H9 (cell line): ENCODE measurements around the gene UTP15. TPM values are rescaled to one million over a fixed set of nuclear protein-coding genes. Genes with fewer than 3 reads are reported as not detected.

Source experiments
- DNase-seq: peaks from one replicate; pipeline ENCODE4 v3.0.0-alpha.2; 2017
- H2AFZ ChIP-seq: one replicate; pipeline ENCODE4 v1.6.1; 2013; ENCODE audit warnings: mild to moderate bottlenecking, low read length, control low read depth, moderate library complexity
- H2AK5ac ChIP-seq: 2 replicates; pipeline ENCODE4 v1.6.1; 2013; ENCODE audit warnings: low read length, control low read depth, mixed read lengths; ENCODE audit not compliant: insufficient read length
- H2BK120ac ChIP-seq: one replicate; pipeline ENCODE4 v1.6.1; 2013; ENCODE audit warnings: low read depth, mild to moderate bottlenecking, low read length, control low read depth, inconsistent platforms; ENCODE audit not compliant: poor library complexity, severe bottlenecking
- H2BK12ac ChIP-seq: 2 replicates; pipeline ENCODE4 v1.6.1; 2013; ENCODE audit warnings: low read length, control low read depth, mixed read lengths, low read depth; ENCODE audit not compliant: insufficient read length
- H2BK15ac ChIP-seq: 2 replicates; pipeline ENCODE4 v1.6.1; 2013; ENCODE audit warnings: low read depth, low read length, control low read depth
- H2BK20ac ChIP-seq: one replicate; pipeline ENCODE4 v1.6.1; 2013; ENCODE audit warnings: low read depth, mild to moderate bottlenecking, low read length, control low read depth, inconsistent platforms; ENCODE audit not compliant: poor library complexity, severe bottlenecking
- H2BK5ac ChIP-seq: 2 replicates; pipeline ENCODE4 v1.6.1; 2013; ENCODE audit warnings: low read length, control low read depth, mixed read lengths; ENCODE audit not compliant: insufficient read length
- H3K14ac ChIP-seq: 2 replicates; pipeline ENCODE4 v1.6.1; 2013; ENCODE audit warnings: low read length, control low read depth; ENCODE audit not compliant: insufficient read depth
- H3K18ac ChIP-seq: 2 replicates; pipeline ENCODE4 v1.6.1; 2013; ENCODE audit warnings: low read depth, mild to moderate bottlenecking, mixed read lengths, low read length, control low read depth; ENCODE audit not compliant: insufficient read length
- H3K23ac ChIP-seq: 2 replicates; pipeline ENCODE4 v1.6.1; 2013; ENCODE audit warnings: low read length, control low read depth, mixed read lengths, low read depth; ENCODE audit not compliant: insufficient read length
- H3K23me2 ChIP-seq: 2 replicates; pipeline ENCODE4 v1.6.1; 2013; ENCODE audit warnings: low read depth, mild to moderate bottlenecking, mixed read lengths, low read length, control low read depth; ENCODE audit not compliant: insufficient read length, poor library complexity, severe bottlenecking
- H3K27ac ChIP-seq: 2 replicates; pipeline ENCODE4 v1.5.1; 2013; ENCODE audit warnings: low read length, control low read depth, mixed read lengths, low read depth; ENCODE audit not compliant: insufficient read length
- H3K27me3 ChIP-seq: 2 replicates; pipeline ENCODE4 v1.6.1; 2013; ENCODE audit warnings: low read length, control low read depth, inconsistent platforms; ENCODE audit not compliant: insufficient read depth
- H3K4ac ChIP-seq: 2 replicates; pipeline ENCODE4 v1.6.1; 2013; ENCODE audit warnings: low read depth, mild to moderate bottlenecking, control low read depth, inconsistent platforms, low read length, moderate library complexity
- H3K4me1 ChIP-seq: 2 replicates; pipeline ENCODE4 v1.6.1; 2013; ENCODE audit warnings: low read length, control low read depth, inconsistent platforms; ENCODE audit not compliant: insufficient read depth
- H3K4me2 ChIP-seq: 2 replicates; pipeline ENCODE4 v1.6.1; 2013; ENCODE audit warnings: low read length, control low read depth, mixed read lengths; ENCODE audit not compliant: insufficient read length, insufficient read depth
- H3K56ac ChIP-seq: 2 replicates; pipeline ENCODE4 v1.6.1; 2013; ENCODE audit warnings: low read depth, mild to moderate bottlenecking, mixed read lengths, low read length, control low read depth; ENCODE audit not compliant: insufficient read length
- H3K79me1 ChIP-seq: 2 replicates; pipeline ENCODE4 v1.6.1; 2013; ENCODE audit warnings: low read depth, mild to moderate bottlenecking, moderate library complexity, low read length, control low read depth, inconsistent platforms; ENCODE audit not compliant: insufficient read depth, poor library complexity, severe bottlenecking
- H3K79me2 ChIP-seq: 2 replicates; pipeline ENCODE4 v1.6.1; 2013; ENCODE audit warnings: low read length, control low read depth, inconsistent platforms; ENCODE audit not compliant: insufficient read depth
- H3K9ac ChIP-seq: 2 replicates; pipeline ENCODE4 v1.6.1; 2013; ENCODE audit warnings: low read length, control low read depth, mixed read lengths; ENCODE audit not compliant: insufficient read length; ENCODE audit errors: extremely low read depth
- H3K9me3 ChIP-seq: one replicate; pipeline ENCODE4 v1.6.1; 2013; ENCODE audit warnings: low read depth, low read length, inconsistent platforms; ENCODE audit not compliant: control insufficient read depth
- H3T11ph ChIP-seq: one replicate; pipeline ENCODE4 v1.6.1; 2013; ENCODE audit warnings: mild to moderate bottlenecking, low read length, control low read depth, inconsistent platforms
- H4K20me1 ChIP-seq: one replicate; pipeline ENCODE4 v1.6.1; 2013; ENCODE audit not compliant: control insufficient read depth, insufficient read length, insufficient read depth
- H4K5ac ChIP-seq: 2 replicates; pipeline ENCODE4 v1.6.1; 2013; ENCODE audit warnings: low read depth, mild to moderate bottlenecking, mixed read lengths, low read length, control low read depth; ENCODE audit not compliant: insufficient read length
- H4K8ac ChIP-seq: replicated peaks from 2 replicates; pipeline ENCODE4 v1.6.1; 2013; ENCODE audit warnings: low read length, control low read depth, mixed read lengths, low read depth; ENCODE audit not compliant: insufficient read length
- H4K91ac ChIP-seq: 2 replicates; pipeline ENCODE4 v1.6.1; 2013; ENCODE audit warnings: low read depth, mild to moderate bottlenecking, moderate library complexity, mixed read lengths, low read length, control low read depth; ENCODE audit not compliant: insufficient read length
- H3K27ac Mint-ChIP-seq, 3 experiments: 2 replicates in 2 of 3; 3 replicates in 1 of 3; pipeline ENCODE4 v1.8.0; 2020 to 2021; ENCODE audit warnings: mixed read lengths in 3 of 3, mild to moderate bottlenecking in 1 of 3, moderate library complexity in 1 of 3
- H3K27me3 Mint-ChIP-seq: 2 replicates; pipeline ENCODE4 v1.8.0; 2021; ENCODE audit warnings: low read depth, mild to moderate bottlenecking, moderate library complexity, mixed read lengths
- H3K36me3 Mint-ChIP-seq, 3 experiments: 2 replicates in 2 of 3; 3 replicates in 1 of 3; pipeline ENCODE4 v1.8.0; 2020 to 2021; ENCODE audit warnings: low read depth in 3 of 3, mixed read lengths in 3 of 3; ENCODE audit not compliant: insufficient read depth in 1 of 3
- H3K4me1 Mint-ChIP-seq, 2 experiments: 2 replicates each; pipeline ENCODE4 v1.8.0; 2020; ENCODE audit warnings: mixed read lengths in 2 of 2
- H3K4me3 Mint-ChIP-seq, 2 experiments: 2 replicates in 1 of 2; 3 replicates in 1 of 2; pipeline ENCODE4 v1.8.0; 2020 to 2021; ENCODE audit warnings: mild to moderate bottlenecking in 2 of 2, mixed read lengths in 2 of 2, moderate library complexity in 1 of 2
- H3K9me3 Mint-ChIP-seq, 2 experiments: 2 replicates in 1 of 2; 3 replicates in 1 of 2; pipeline ENCODE4 v1.8.0; 2020; ENCODE audit warnings: mild to moderate bottlenecking in 2 of 2, mixed read lengths in 2 of 2, moderate library complexity in 1 of 2
- WGBS: extraction: QIAGEN DNeasy Blood & Tissue Kit; methylation state at CpG from one replicate; pipeline ENCODE4 v1.1.7; 2013; ENCODE audit warnings: missing lambda C conversion rate, low lambda C conversion rate, mixed read lengths; ENCODE audit not compliant: insufficient read length; ENCODE audit errors: extremely low coverage; 5-methylcytosine and 5-hydroxymethylcytosine counted together
- total RNA-seq: library from RNA; stranded (reverse); gene quantifications from 2 replicates; pipeline ENCODE4 v1.2.1, GENCODE V29; 2021
- TF ChIP-seq, protein P1 (sequence below): fragments of 200-600 bp; sonication (generic); conservative IDR thresholded peaks from 3 replicates; pipeline ENCODE4 v1.8.0; 2021; ENCODE audit warnings: antibody characterized with exemption, mild to moderate bottlenecking

UTP15 gene
- total RNA-seq, 1 experiment from 2014 or later: 43.5 TPM

DNA sequence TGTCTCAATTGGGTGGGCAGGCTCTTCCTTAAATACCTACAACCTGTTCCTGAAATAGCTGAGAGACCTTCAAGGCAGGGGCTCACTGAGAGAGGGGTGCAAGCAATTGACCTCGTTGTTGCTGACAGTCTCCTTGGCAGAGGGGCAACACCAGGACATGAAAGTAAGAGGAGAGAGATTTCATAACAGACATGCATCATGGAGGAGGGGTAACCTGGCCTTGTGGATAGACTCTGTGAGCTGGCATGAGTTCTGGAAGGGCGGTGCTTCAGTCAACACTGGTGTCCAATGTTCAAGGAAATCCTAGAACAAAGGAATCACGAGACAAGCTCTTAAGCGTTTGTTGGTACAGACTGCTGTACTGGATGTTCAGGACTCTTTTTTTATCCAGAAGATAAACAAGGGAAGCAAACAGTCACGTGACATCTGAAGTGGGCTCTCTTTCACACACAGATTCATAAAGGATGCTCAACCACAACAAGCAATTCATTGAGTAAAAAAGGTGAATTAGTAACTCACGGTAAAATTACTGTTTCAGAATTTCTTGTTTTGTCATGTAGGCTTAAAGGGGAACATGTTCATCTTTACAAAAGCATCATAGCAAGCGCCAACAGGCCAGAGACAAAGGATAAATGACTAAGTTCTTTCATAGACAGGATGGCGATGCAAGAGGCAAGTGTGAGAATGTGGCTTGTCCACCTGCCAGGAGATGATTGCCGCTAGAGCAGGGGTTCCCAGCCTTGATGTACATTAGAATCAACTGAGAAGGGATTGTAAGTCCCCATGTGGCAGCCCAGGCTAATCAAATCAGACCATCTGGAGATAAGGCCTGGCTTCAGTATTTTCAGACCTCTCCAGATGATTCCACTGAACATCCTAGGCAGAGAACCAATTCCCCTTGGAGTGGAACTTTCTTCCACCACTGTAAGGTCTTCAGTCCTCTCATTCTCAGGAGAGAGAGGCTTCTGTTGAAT, 20.8 kb upstream of the UTP15 start:
- Histone ChIP-seq H3K79me2 (no peaks in the 10 kb centered on the region), H3K4ac (no peak overlapping the region), H3K14ac (no peak overlapping the region), H3K56ac (no peak overlapping the region), H4K8ac (no peak overlapping the region), H3T11ph (no peak overlapping the region), H2BK5ac (no peak overlapping the region), H2AK5ac (no peak overlapping the region), H3K23me2 (no peaks in the 10 kb centered on the region), H2BK12ac (no peak overlapping the region), H2BK120ac (no peak overlapping the region), H3K23ac (no peak overlapping the region), H4K20me1 (no peaks in the 10 kb centered on the region), H3K9me3 (no peaks in the 10 kb centered on the region), H3K9ac (no peak overlapping the region), H3K4me1 (no peaks in the 10 kb centered on the region; the same call in 1 of the 2 replicates), H3K27me3 (no peaks in the 10 kb centered on the region; the same call in 1 of the 2 replicates), H2BK15ac (no peak overlapping the region), H3K79me1 (no peaks in the 10 kb centered on the region), H2AFZ (no peak overlapping the region), H4K91ac (no peak overlapping the region), H4K5ac (no peak overlapping the region), H3K4me2 (no peak overlapping the region), H3K27ac (no peak overlapping the region), H2BK20ac (no peak overlapping the region), H3K18ac (no peak overlapping the region)
- Mint-ChIP-seq H3K36me3 (no peaks in the 10 kb centered on the region), H3K4me1 (peaks cover 4 to 9% of the 10 kb centered on the region in 2 experiments; a peak in 3 of 4 replicates), H3K9me3 (no peaks in the 10 kb centered on the region), H3K27ac (no peak overlapping the region), H3K4me3 (no peak overlapping the region), H3K27me3 (peaks cover 7% of the 10 kb centered on the region)
- no peak for DNase-seq
- WGBS: no CpG with 5 or more reads among the region's 9 CpGs
- TF ChIP-seq, protein P1, sequence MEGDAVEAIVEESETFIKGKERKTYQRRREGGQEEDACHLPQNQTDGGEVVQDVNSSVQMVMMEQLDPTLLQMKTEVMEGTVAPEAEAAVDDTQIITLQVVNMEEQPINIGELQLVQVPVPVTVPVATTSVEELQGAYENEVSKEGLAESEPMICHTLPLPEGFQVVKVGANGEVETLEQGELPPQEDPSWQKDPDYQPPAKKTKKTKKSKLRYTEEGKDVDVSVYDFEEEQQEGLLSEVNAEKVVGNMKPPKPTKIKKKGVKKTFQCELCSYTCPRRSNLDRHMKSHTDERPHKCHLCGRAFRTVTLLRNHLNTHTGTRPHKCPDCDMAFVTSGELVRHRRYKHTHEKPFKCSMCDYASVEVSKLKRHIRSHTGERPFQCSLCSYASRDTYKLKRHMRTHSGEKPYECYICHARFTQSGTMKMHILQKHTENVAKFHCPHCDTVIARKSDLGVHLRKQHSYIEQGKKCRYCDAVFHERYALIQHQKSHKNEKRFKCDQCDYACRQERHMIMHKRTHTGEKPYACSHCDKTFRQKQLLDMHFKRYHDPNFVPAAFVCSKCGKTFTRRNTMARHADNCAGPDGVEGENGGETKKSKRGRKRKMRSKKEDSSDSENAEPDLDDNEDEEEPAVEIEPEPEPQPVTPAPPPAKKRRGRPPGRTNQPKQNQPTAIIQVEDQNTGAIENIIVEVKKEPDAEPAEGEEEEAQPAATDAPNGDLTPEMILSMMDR: no peak
